ENCODE data around the gene ARSJ.

Gene ARSJ

DNA sequence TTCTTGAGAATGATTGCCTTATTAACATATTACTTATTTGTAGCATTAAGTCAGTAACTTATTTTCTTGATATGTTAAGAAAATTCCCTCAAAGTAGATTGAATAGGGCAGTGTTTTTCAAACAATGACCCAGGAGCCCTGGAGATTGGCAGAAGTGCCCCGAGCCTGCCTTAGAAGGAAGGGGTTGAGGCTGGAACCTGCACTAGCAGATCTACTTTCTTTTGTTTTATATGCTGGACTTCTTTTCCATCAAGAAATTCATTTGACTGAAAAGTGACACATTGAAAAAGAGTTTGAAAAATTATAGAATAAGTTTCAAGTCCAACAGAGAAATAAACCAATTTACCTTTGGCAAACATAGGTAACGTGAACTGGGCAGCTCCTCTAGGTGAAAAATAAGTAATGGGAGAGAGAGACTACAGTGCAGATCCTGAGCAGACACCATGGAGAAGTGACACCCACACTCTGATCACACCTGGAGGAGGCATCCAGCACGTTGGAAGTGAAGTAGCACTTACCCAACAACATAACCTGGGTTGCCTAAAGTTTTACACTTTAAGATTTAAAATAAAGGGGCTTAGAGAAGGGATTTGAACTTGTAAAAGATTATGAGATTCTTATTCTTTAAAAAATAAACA is 18.6 kb downstream of the ARSJ start:
- TF ChIP-seq, protein P1, sequence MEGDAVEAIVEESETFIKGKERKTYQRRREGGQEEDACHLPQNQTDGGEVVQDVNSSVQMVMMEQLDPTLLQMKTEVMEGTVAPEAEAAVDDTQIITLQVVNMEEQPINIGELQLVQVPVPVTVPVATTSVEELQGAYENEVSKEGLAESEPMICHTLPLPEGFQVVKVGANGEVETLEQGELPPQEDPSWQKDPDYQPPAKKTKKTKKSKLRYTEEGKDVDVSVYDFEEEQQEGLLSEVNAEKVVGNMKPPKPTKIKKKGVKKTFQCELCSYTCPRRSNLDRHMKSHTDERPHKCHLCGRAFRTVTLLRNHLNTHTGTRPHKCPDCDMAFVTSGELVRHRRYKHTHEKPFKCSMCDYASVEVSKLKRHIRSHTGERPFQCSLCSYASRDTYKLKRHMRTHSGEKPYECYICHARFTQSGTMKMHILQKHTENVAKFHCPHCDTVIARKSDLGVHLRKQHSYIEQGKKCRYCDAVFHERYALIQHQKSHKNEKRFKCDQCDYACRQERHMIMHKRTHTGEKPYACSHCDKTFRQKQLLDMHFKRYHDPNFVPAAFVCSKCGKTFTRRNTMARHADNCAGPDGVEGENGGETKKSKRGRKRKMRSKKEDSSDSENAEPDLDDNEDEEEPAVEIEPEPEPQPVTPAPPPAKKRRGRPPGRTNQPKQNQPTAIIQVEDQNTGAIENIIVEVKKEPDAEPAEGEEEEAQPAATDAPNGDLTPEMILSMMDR (IDR thresholded peaks at IDR 0.05; ENCODE audit: low read depth, low read length, missing control alignments), result no peak
- no peak overlapping the region for H3K4me3 ChIP-seq (replicated peaks; ENCODE audit: low read depth, low read length)
- DNase-seq (ENCODE audit: extremely low read depth, low read depth), result no peak

DNA sequence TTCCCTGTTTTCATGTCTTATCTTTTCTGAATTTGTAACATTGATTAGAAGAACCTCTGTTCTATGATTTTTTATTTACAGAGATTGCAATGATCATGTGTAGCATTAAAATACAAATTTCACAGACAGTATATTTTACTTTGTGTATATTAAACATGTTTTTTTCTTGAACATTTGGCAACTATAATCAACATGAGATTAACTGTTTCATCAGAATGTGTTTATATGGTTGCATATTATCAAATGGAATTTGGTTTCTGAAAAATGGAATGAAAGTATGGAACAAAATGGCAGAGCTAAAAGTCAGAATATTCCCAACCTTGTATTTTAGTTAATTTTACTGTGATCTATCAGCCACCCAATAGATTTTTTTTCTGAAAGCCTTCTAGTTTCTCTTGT is 19.9 kb downstream of the ARSJ start:
- no peak for DNase-seq (ENCODE audit: extremely low read depth, low read depth)
- H3K4me3 ChIP-seq (replicated peaks; ENCODE audit: low read depth, low read length), result no peak overlapping the region; the same call in 1 of the 2 replicates
- TF ChIP-seq, protein P1 (IDR thresholded peaks at IDR 0.05; ENCODE audit: low read depth, low read length, missing control alignments), result no peak

DNA sequence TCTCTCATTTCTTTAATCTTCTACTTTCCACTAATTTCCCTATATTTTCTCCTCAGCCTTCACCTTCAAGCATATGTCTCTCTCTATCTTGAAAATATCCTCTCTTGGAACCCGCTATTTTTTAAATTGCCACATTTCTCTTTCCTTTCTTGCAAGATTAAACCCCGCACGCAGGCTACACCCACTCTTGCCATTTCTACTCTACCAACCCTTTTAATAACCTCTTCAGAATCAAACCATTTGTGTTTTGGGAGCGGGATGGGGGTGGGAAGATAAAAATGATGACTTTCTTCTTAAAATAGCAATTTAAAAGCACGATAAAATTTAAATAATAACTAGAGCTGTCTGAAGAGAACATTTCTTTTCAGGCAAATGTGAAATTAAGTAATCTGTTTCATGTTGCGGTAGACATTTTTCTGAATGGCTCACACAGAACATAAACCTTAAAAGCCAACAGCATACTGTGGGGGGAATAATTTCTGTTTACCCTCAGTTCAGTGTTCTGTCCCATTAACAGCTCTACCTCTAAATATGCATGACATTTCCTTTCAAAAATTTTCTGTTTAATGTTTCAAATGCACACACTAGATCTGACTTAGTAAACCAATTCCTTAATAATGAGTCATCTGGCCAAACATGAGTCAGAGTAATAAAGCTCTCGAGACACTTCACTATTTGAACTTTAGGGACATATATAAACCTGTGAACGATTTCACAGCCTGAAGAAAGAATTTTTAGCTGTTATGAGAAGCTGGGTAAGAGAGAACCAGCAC is 20.5 kb downstream of the ARSJ start:
- H3K4me3 ChIP-seq (replicated peaks; ENCODE audit: low read depth, low read length), result peak overlapping the region; percentile 18
- TF ChIP-seq, protein P1 (IDR thresholded peaks at IDR 0.05; ENCODE audit: low read depth, low read length, missing control alignments), result no peak
- DNase-seq (ENCODE audit: extremely low read depth, low read depth), result peak; percentile 97

DNA sequence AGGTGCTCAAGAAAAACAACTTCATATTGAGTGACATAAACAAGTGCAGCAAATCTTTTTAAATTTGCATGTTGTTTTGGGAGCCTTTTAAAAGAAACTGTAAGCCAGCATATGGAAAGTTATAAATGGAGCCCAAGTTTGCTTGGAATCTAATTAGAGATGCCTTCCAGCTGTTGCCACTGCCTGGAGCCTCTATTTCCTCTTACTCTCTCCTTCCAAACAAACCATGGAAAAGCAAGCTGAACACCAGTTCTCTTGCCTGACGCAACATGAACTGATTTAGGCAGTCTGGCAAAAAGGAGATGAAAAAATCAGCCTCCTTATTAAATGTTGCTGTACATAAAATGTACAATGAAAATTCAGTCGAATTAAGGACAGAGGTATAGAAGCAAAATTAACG is 21.5 kb downstream of the ARSJ start:
- TF ChIP-seq, protein P1 (IDR thresholded peaks at IDR 0.05; ENCODE audit: low read depth, low read length, missing control alignments), result no peak
- no peak for DNase-seq (ENCODE audit: extremely low read depth, low read depth)
- no peak overlapping the region for H3K4me3 ChIP-seq (replicated peaks; ENCODE audit: low read depth, low read length)

DNA sequence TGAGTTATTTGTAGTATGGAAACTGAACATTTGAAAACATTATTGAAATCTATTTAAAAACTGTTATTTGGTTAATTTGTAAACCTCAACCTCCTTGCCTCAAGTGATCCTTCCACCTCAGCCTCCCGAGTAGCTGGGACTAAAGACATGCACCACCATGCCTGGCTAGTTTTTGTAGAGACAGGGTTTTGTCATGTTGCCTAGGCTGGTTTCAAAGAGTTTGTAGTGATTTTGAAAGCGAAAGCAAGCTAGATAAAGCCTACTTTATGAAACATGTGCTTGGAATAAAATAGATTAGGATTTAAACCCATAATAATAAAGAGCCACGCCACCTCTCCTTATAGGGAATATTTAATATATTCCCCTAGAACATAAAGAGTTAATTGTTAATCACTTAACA is 23.5 kb downstream of the ARSJ start:
- DNase-seq (ENCODE audit: extremely low read depth, low read depth), result no peak
- TF ChIP-seq, protein P1 (IDR thresholded peaks at IDR 0.05; ENCODE audit: low read depth, low read length, missing control alignments), result no peak
- no peak overlapping the region for H3K4me3 ChIP-seq (replicated peaks; ENCODE audit: low read depth, low read length)

DNA sequence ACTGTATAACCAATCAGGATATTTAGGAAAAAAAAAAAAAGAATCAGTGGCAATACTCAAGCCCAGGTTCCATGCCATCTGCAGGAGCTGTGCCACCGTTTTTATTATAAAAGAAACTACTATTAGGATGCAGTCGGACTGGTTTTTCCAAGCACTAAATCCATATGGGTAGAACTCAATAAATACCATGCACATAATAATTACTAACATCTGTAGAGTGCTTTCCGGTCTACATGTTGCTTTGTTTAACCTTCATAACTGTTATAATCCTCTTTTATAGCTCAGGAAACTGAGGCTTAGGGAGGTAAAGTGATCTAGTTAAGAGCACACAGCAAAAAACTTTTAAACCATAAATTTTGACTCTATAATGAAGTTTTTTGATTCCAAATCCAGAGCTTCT is 24.0 kb downstream of the ARSJ start:
- H3K4me3 ChIP-seq (replicated peaks; ENCODE audit: low read depth, low read length), result no peak overlapping the region
- TF ChIP-seq, protein P1 (IDR thresholded peaks at IDR 0.05; ENCODE audit: low read depth, low read length, missing control alignments), result no peak
- peak; percentile 78 for DNase-seq (ENCODE audit: extremely low read depth, low read depth)

Measured in HFF-Myc (cell line).